ENCODE measurements around the gene CLDND2. TPM values are rescaled to one million over a fixed set of nuclear protein-coding genes. Genes with fewer than 3 reads are reported as not detected.
A peak's percentile ranks its signal among the peaks of the same experiment; 100 is the strongest.

Gene CLDND2
- total RNA-seq, 4 donors from 2014 or later = not detected

DNA sequence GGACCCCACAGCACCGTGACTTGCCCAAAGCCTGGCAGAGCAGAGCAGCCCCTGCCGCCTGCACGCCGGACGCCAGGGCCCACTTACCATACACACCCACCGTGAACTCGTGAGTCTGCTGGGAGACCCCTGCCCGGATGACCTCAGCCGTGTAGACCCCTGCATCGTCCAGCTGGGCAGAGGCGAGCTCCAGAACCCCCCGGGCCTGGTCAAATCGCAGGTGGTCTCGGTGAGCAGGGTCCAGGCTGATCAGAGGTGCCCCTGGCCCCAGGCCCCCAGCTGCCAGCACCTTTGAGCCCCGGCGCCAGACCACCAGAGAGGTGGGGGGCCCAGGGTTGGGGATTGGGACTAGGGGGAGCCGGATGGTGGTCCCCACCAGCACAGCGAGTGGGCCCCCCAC, 27.7 kb downstream of the CLDND2 start:
- H3K4me3 ChIP-seq = no peak overlapping the region

DNA sequence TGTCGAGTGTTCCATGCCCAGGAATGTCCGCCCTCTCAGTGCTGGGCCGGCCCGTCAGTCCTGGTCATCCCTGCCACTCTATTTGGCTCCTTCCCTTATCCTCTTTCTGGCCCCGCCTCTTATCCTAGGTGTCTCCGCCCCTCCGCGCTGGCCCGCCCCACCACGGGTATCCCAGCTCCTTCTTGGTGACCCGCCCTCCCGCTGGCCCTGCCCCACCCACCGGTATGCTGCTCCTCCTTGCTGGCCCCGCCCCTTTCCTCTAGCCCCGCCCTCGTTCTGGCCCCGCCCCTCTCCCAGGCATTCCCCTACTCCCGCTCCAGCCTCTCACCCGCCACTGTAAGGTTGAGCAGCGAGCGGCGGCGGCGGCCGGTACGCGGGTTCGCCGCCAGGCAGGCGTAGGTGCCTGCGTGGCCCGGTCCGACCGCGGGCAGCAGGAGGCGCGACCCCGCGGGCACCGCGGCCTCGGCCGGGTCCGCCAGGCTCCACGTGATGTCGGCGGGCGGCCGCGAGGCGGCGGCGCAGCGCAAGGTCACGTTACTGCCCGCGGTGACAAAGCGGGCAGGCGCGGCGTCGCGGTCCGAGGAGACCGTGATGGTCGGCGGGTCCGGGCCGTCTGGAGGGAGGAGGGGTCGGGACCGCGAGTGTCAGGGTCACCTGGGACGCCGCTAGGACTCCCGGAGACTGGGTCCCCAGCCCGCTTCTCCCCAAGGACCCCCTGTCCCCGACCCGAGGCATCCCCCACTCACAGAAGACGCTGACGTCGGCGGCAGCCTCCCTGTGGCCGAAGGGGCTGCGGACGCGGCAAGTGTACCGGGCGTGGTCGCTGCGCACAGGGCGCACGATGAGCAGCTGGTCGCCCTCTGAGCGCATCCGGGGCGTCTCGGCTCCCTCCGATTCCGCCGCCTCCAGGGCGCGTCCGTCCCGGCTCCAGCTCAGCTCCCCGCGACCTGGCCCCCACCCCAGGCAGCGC, 28.8 kb downstream of the CLDND2 start:
- intact Hi-C loops (cut with DNase I; ENCODE audit: low total_unique reads) = loop anchor here (5.0 to 10.0 kb wide), 2 partner anchors 85 to 102 kb away; no protein-coding TSS in a partner anchor
- H3K36me3 ChIP-seq = no peaks in the 10 kb centered on the region
- H3K27ac ChIP-seq = peak overlapping the region; percentile 80 to 93 (median 84)
- DNase-seq = peak; percentile 99
- H3K4me1 ChIP-seq = peaks cover 0 to 18% (median 12%) of the 10 kb centered on the region in 4 donors
- 0 to 1% methylated on average over 4 to 93 of the region's 107 CpGs for WGBS, 2 donors (ENCODE audit: low coverage in 1 of 2)
- TF ChIP-seq EP300 (IDR thresholded peaks at IDR 0.05; ENCODE audit: low read depth) (no peak), POLR2A (IDR thresholded peaks at IDR 0.05) (no peak), POLR2AphosphoS5 (IDR thresholded peaks at IDR 0.05) (peak; percentile 69 to 80 (median 78))
- TF ChIP-seq, protein P1, sequence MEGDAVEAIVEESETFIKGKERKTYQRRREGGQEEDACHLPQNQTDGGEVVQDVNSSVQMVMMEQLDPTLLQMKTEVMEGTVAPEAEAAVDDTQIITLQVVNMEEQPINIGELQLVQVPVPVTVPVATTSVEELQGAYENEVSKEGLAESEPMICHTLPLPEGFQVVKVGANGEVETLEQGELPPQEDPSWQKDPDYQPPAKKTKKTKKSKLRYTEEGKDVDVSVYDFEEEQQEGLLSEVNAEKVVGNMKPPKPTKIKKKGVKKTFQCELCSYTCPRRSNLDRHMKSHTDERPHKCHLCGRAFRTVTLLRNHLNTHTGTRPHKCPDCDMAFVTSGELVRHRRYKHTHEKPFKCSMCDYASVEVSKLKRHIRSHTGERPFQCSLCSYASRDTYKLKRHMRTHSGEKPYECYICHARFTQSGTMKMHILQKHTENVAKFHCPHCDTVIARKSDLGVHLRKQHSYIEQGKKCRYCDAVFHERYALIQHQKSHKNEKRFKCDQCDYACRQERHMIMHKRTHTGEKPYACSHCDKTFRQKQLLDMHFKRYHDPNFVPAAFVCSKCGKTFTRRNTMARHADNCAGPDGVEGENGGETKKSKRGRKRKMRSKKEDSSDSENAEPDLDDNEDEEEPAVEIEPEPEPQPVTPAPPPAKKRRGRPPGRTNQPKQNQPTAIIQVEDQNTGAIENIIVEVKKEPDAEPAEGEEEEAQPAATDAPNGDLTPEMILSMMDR (IDR thresholded peaks at IDR 0.05) = peak; percentile 15 to 45 (median 33)
- no peaks in the 10 kb centered on the region for H3K9me3 ChIP-seq
- peak overlapping the region; percentile 44 to 77 (median 60) for H3K4me3 ChIP-seq
- no peaks in the 10 kb centered on the region for H3K27me3 ChIP-seq
- in situ Hi-C loops (cut with MboI; ENCODE audit: low pct_ligation_motif_present in 1 of 4, low pct_unique_long_range_greater_than_20kb in 1 of 4, low sequenced_read_pairs in 3 of 4) = loop anchor here in 2 of 4 donors (10.0 to 25.0 kb wide), 2 partner anchors 85 to 97 kb away; no protein-coding TSS in a partner anchor

More for the DNA sequence above, 27.7 kb downstream of the CLDND2 start:
- Histone ChIP-seq H3K4me1 (peaks cover 0 to 18% (median 12%) of the 10 kb centered on the region in 4 donors), H3K27me3 (no peaks in the 10 kb centered on the region), H3K27ac (no peak overlapping the region), H3K9me3 (no peaks in the 10 kb centered on the region), H3K36me3 (no peaks in the 10 kb centered on the region)
- DNase-seq = no peak
- intact Hi-C loops (cut with DNase I; ENCODE audit: low total_unique reads) = no loop called here
- no peak for TF ChIP-seq EP300 (IDR thresholded peaks at IDR 0.05; ENCODE audit: low read depth)
- TF ChIP-seq, protein P1 (IDR thresholded peaks at IDR 0.05) = no peak
- TF ChIP-seq POLR2AphosphoS5 (IDR thresholded peaks at IDR 0.05) = no peak
- no peak for TF ChIP-seq POLR2A (IDR thresholded peaks at IDR 0.05)
- in situ Hi-C loops (cut with MboI; ENCODE audit: low pct_ligation_motif_present in 1 of 4, low pct_unique_long_range_greater_than_20kb in 1 of 4, low sequenced_read_pairs in 3 of 4) = loop anchor here in 1 of 4 donors (25.0 kb wide), 1 partner anchor 96 kb away; no protein-coding TSS in a partner anchor
- WGBS, 2 donors (ENCODE audit: low coverage in 1 of 2) = 92% methylated on average over 18 of the region's 18 CpGs; no CpG with 5 or more reads in 1 of the 2 donors

DNA sequence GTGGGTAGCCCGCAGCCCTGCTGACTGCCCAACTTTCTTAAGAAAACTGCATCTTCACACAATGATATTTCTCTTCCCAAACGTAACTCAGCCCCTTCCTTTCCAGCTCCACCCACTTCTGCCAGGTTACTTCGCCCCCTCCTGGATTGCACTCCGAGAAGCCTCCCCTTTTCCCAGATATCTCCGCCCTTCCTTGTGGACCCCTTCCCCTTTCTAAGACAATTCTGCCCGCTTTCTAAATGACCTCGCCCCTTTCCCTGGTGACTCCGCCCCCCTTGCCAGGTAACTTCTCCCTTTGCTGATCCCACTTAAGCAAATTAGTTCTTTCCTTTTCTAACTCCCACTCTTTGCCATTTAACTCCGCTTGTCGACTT, 29.5 kb downstream of the CLDND2 start:
- no peak for TF ChIP-seq POLR2A (IDR thresholded peaks at IDR 0.05)
- TF ChIP-seq, protein P1 (IDR thresholded peaks at IDR 0.05) = no peak
- TF ChIP-seq POLR2AphosphoS5 (IDR thresholded peaks at IDR 0.05) = no peak
- no peak for TF ChIP-seq EP300 (IDR thresholded peaks at IDR 0.05; ENCODE audit: low read depth)
- intact Hi-C loops (cut with DNase I; ENCODE audit: low total_unique reads) = loop anchor here (5.0 to 10.0 kb wide), 2 partner anchors 86 to 103 kb away; no protein-coding TSS in a partner anchor
- Histone ChIP-seq H3K9me3 (no peaks in the 10 kb centered on the region), H3K4me1 (peaks cover 0 to 18% (median 12%) of the 10 kb centered on the region in 4 donors), H3K27me3 (no peaks in the 10 kb centered on the region), H3K27ac (peak overlapping the region; percentile 80 to 93 (median 84)), H3K4me3 (peak overlapping the region; percentile 24 to 77 (median 50)), H3K36me3 (no peaks in the 10 kb centered on the region)
- no peak for DNase-seq
- in situ Hi-C loops (cut with MboI; ENCODE audit: low pct_ligation_motif_present in 1 of 4, low pct_unique_long_range_greater_than_20kb in 1 of 4, low sequenced_read_pairs in 3 of 4) = loop anchor here in 2 of 4 donors (10.0 to 25.0 kb wide), 2 partner anchors 86 to 98 kb away; no protein-coding TSS in a partner anchor
- 0 to 2% methylated on average over 10 of the region's 10 CpGs for WGBS, 2 donors (ENCODE audit: low coverage in 1 of 2)

All from transverse colon (tissue), 4 donors.